GM23338 (cell line): Measurements from ENCODE around the gene ZC2HC1B. TPM values are rescaled to one million over a fixed set of nuclear protein-coding genes. Genes with fewer than 3 reads are reported as not detected.

Experiments
- ATAC-seq: fragments of 200-7000 bp; cut with Tn5 transposase; 3 replicates; pipeline ENCODE4 v1.9.1; 2020
- DNase-seq: peaks from one replicate; pipeline ENCODE4 v3.0.0-alpha.2; 2015; ENCODE audit warnings: low spot score
- H2AFZ ChIP-seq: fragments of 200-600 bp; sonication (generic); 2 replicates; pipeline ENCODE4 v1.8.0; 2016; ENCODE audit warnings: antibody characterized with exemption, mild to moderate bottlenecking, moderate library complexity
- H3F3A ChIP-seq: fragments of 200-600 bp; sonication (generic); replicated peaks from 2 replicates; pipeline ENCODE4 v1.8.0; 2017; ENCODE audit warnings: antibody characterized with exemption, mixed run types, low read depth
- H3K27ac ChIP-seq: fragments of 200-600 bp; sonication (generic); 2 replicates; pipeline ENCODE4 v1.6.1; 2016; ENCODE audit warnings: low read depth
- H3K27me3 ChIP-seq: fragments of 200-600 bp; sonication (generic); 2 replicates; pipeline ENCODE4 v1.8.0; 2016; ENCODE audit warnings: mild to moderate bottlenecking, mixed run types, moderate library complexity; ENCODE audit not compliant: insufficient read depth
- H3K36me3 ChIP-seq: fragments of 200-600 bp; sonication (generic); 2 replicates; pipeline ENCODE4 v1.8.0; 2016; ENCODE audit warnings: mild to moderate bottlenecking; ENCODE audit not compliant: insufficient read depth
- H3K4me1 ChIP-seq: fragments of 200-600 bp; sonication (generic); 2 replicates; pipeline ENCODE4 v1.8.0; 2016; ENCODE audit warnings: mild to moderate bottlenecking, moderate library complexity; ENCODE audit not compliant: insufficient read depth
- H3K4me2 ChIP-seq: fragments of 200-600 bp; sonication (generic); 2 replicates; pipeline ENCODE4 v1.7.1; 2017; ENCODE audit warnings: mixed run types
- H3K4me3 ChIP-seq: fragments of 200-600 bp; sonication (generic); 2 replicates; pipeline ENCODE4 v1.6.1; 2016; ENCODE audit warnings: mixed run types
- H3K79me2 ChIP-seq: fragments of 200-600 bp; sonication (generic); replicated peaks from 2 replicates; pipeline ENCODE4 v1.8.0; 2017; ENCODE audit warnings: mild to moderate bottlenecking; ENCODE audit not compliant: insufficient read depth
- H3K9me2 ChIP-seq: fragments of 200-600 bp; sonication (generic); 2 replicates; pipeline ENCODE4 v1.8.0; 2017; ENCODE audit not compliant: insufficient read depth
- H4K20me1 ChIP-seq: fragments of 200-600 bp; sonication (generic); replicated peaks from 2 replicates; pipeline ENCODE4 v1.8.0; 2017; ENCODE audit warnings: mild to moderate bottlenecking; ENCODE audit not compliant: insufficient read depth
- H3K27ac Mint-ChIP-seq: 2 replicates; pipeline ENCODE4 v1.8.0; 2020; ENCODE audit warnings: inconsistent platforms, mild to moderate bottlenecking, moderate library complexity, mixed read lengths
- H3K27me3 Mint-ChIP-seq: 3 replicates; pipeline ENCODE4 v1.8.0; 2022; ENCODE audit warnings: low read depth, mild to moderate bottlenecking, moderate library complexity, mixed read lengths, inconsistent platforms; ENCODE audit not compliant: insufficient read depth, poor library complexity
- H3K36me3 Mint-ChIP-seq: 3 replicates; pipeline ENCODE4 v1.8.0; 2021; ENCODE audit warnings: low read depth, mild to moderate bottlenecking, inconsistent platforms, moderate library complexity, mixed read lengths
- H3K4me1 Mint-ChIP-seq: 3 replicates; pipeline ENCODE4 v1.8.0; 2020; ENCODE audit warnings: mild to moderate bottlenecking, inconsistent platforms, mixed read lengths
- H3K4me3 Mint-ChIP-seq: 3 replicates; pipeline ENCODE4 v1.8.0; 2021; ENCODE audit warnings: moderate library complexity, mild to moderate bottlenecking, inconsistent platforms, mixed read lengths
- H3K9me3 Mint-ChIP-seq: 3 replicates; pipeline ENCODE4 v1.8.0; 2020; ENCODE audit warnings: moderate library complexity, mild to moderate bottlenecking, inconsistent platforms, mixed read lengths
- CREB1 ChIP-seq: fragments of 250-450 bp; sonication (Bioruptor Pico); IDR thresholded peaks from 2 replicates; pipeline ENCODE4 v1.5.0; 2020; ENCODE audit warnings: low read depth, mild to moderate bottlenecking, moderate library complexity
- EZH2 ChIP-seq: fragments of 200-600 bp; sonication (generic); IDR thresholded peaks from one replicate; pipeline ENCODE4 v1.8.0; 2017; ENCODE audit warnings: antibody characterized with exemption, mild to moderate bottlenecking, low read depth; ENCODE audit not compliant: unreplicated experiment
- EZH2phosphoT487 ChIP-seq: fragments of 200-600 bp; sonication (generic); IDR thresholded peaks from one replicate; pipeline ENCODE4 v1.8.1; 2018; ENCODE audit warnings: antibody characterized with exemption; ENCODE audit not compliant: unreplicated experiment
- JUNB ChIP-seq: IDR thresholded peaks from one replicate; pipeline ENCODE4 v1.6.1; 2016; ENCODE audit warnings: antibody characterized with exemption; ENCODE audit not compliant: unreplicated experiment
- NANOG ChIP-seq: IDR thresholded peaks from 2 replicates; pipeline ENCODE4 v1.6.1; 2016; ENCODE audit warnings: antibody characterized with exemption, borderline replicate concordance
- POLR2AphosphoS5 ChIP-seq: IDR thresholded peaks from 2 replicates; pipeline ENCODE4 v1.6.1; 2016; ENCODE audit warnings: antibody characterized with exemption, low read depth
- REST ChIP-seq: IDR thresholded peaks from one replicate; pipeline ENCODE4 v1.6.1; 2018; ENCODE audit warnings: antibody characterized with exemption; ENCODE audit not compliant: unreplicated experiment
- STAT1 ChIP-seq: IDR thresholded peaks from one replicate; pipeline ENCODE4 v1.6.1; 2016; ENCODE audit warnings: antibody characterized with exemption; ENCODE audit not compliant: unreplicated experiment
- ZNF114 ChIP-seq: fragments of 250-450 bp; sonication (Bioruptor Pico); IDR thresholded peaks from 2 replicates; pipeline ENCODE4 v1.5.0; 2020; ENCODE audit warnings: mild to moderate bottlenecking, moderate library complexity
- ZNF331 ChIP-seq: fragments of 250-450 bp; sonication (Bioruptor Pico); IDR thresholded peaks from 2 replicates; pipeline ENCODE4 v1.5.0; 2020; ENCODE audit warnings: low read depth, mild to moderate bottlenecking, moderate library complexity
- polyA plus RNA-seq: library from polyadenylated mRNA; unstranded; fragments of >200 nt; fragmentation: Nextera tagmentation; extraction: Ambion mirVana; gene quantifications from 2 replicates; pipeline ENCODE4 v1.2.1, GENCODE V29; 2016
- total RNA-seq: library from RNA; depleted of rRNA; stranded (reverse); fragments of >200 nt; shearing (Covaris generic); gene quantifications from 2 replicates; pipeline ENCODE4 v1.2.3, GENCODE V29; 2014
- TF ChIP-seq, protein P1 (sequence below): fragments of 250-450 bp; sonication (Bioruptor Pico); IDR thresholded peaks from 2 replicates; pipeline ENCODE4 v1.5.0; 2020; ENCODE audit warnings: mild to moderate bottlenecking, moderate library complexity
- TF ChIP-seq, protein P2 (sequence below), 2 experiments: fragments of 200-600 bp in 1 of 2; sonication (generic) in 1 of 2; conservative IDR thresholded peaks; 2 replicates each; pipeline versions ENCODE4 v1.5.1 to v1.6.1; 2016 to 2017; ENCODE audit warnings: antibody characterized with exemption in 2 of 2, low read depth in 2 of 2, mild to moderate bottlenecking in 2 of 2, moderate library complexity in 1 of 2
- TF ChIP-seq, protein P3 (sequence below): IDR thresholded peaks from 2 replicates; pipeline ENCODE4 v1.6.1; 2016; ENCODE audit warnings: antibody characterized with exemption

Gene ZC2HC1B
- total and polyA plus RNA-seq, 2 experiments from 2014 or later = not detected

DNA sequence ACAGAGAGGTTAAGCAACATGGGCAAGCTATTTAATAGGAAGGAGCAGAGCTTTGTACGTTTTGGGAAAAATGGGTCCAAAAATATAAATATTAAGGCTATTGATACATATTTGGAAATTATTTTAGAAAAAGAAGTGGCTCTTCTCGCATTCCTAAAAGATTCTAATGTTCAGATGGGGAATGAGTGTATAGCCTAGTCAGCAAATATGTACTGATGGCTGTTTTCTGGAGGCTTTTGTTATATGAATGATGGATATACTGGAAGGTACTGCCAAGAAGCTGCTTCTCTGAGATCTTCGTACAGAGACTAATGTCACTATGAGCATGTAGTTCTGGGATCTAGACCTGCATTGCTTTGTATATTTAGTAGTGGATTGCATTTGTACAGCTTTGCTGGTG is 72.1 kb downstream of the ZC2HC1B start:
- H2AFZ ChIP-seq = no peak overlapping the region
- H3K27ac Mint-ChIP-seq = no peak overlapping the region
- H3K79me2 ChIP-seq = no peaks in the 10 kb centered on the region
- peaks cover 10% of the 10 kb centered on the region for H3K36me3 Mint-ChIP-seq
- TF ChIP-seq, protein P1, sequence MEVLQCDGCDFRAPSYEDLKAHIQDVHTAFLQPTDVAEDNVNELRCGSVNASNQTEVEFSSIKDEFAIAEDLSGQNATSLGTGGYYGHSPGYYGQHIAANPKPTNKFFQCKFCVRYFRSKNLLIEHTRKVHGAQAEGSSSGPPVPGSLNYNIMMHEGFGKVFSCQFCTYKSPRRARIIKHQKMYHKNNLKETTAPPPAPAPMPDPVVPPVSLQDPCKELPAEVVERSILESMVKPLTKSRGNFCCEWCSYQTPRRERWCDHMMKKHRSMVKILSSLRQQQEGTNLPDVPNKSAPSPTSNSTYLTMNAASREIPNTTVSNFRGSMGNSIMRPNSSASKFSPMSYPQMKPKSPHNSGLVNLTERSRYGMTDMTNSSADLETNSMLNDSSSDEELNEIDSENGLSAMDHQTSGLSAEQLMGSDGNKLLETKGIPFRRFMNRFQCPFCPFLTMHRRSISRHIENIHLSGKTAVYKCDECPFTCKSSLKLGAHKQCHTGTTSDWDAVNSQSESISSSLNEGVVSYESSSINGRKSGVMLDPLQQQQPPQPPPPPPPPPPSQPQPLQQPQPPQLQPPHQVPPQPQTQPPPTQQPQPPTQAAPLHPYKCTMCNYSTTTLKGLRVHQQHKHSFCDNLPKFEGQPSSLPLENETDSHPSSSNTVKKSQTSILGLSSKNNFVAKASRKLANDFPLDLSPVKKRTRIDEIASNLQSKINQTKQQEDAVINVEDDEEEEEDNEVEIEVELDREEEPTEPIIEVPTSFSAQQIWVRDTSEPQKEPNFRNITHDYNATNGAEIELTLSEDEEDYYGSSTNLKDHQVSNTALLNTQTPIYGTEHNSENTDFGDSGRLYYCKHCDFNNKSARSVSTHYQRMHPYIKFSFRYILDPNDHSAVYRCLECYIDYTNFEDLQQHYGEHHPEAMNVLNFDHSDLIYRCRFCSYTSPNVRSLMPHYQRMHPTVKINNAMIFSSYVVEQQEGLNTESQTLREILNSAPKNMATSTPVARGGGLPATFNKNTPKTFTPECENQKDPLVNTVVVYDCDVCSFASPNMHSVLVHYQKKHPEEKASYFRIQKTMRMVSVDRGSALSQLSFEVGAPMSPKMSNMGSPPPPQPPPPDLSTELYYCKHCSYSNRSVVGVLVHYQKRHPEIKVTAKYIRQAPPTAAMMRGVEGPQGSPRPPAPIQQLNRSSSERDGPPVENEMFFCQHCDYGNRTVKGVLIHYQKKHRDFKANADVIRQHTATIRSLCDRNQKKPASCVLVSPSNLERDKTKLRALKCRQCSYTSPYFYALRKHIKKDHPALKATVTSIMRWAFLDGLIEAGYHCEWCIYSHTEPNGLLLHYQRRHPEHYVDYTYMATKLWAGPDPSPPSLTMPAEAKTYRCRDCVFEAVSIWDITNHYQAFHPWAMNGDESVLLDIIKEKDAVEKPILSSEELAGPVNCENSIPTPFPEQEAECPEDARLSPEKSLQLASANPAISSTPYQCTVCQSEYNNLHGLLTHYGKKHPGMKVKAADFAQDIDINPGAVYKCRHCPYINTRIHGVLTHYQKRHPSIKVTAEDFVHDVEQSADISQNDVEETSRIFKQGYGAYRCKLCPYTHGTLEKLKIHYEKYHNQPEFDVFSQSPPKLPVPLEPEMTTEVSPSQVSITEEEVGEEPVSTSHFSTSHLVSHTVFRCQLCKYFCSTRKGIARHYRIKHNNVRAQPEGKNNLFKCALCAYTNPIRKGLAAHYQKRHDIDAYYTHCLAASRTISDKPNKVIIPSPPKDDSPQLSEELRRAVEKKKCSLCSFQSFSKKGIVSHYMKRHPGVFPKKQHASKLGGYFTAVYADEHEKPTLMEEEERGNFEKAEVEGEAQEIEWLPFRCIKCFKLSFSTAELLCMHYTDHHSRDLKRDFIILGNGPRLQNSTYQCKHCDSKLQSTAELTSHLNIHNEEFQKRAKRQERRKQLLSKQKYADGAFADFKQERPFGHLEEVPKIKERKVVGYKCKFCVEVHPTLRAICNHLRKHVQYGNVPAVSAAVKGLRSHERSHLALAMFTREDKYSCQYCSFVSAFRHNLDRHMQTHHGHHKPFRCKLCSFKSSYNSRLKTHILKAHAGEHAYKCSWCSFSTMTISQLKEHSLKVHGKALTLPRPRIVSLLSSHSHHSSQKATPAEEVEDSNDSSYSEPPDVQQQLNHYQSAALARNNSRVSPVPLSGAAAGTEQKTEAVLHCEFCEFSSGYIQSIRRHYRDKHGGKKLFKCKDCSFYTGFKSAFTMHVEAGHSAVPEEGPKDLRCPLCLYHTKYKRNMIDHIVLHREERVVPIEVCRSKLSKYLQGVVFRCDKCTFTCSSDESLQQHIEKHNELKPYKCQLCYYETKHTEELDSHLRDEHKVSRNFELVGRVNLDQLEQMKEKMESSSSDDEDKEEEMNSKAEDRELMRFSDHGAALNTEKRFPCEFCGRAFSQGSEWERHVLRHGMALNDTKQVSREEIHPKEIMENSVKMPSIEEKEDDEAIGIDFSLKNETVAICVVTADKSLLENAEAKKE (CRISPR knock-in tag) = no peak
- TF ChIP-seq ZNF331 (no peak), EZH2phosphoT487 (no peak), CREB1 (no peak), EZH2 (no peak), JUNB (no peak), ZNF114 (CRISPR knock-in tag) (no peak), NANOG (no peak), POLR2AphosphoS5 (no peak), REST (no peak), STAT1 (no peak)
- TF ChIP-seq, protein P2, sequence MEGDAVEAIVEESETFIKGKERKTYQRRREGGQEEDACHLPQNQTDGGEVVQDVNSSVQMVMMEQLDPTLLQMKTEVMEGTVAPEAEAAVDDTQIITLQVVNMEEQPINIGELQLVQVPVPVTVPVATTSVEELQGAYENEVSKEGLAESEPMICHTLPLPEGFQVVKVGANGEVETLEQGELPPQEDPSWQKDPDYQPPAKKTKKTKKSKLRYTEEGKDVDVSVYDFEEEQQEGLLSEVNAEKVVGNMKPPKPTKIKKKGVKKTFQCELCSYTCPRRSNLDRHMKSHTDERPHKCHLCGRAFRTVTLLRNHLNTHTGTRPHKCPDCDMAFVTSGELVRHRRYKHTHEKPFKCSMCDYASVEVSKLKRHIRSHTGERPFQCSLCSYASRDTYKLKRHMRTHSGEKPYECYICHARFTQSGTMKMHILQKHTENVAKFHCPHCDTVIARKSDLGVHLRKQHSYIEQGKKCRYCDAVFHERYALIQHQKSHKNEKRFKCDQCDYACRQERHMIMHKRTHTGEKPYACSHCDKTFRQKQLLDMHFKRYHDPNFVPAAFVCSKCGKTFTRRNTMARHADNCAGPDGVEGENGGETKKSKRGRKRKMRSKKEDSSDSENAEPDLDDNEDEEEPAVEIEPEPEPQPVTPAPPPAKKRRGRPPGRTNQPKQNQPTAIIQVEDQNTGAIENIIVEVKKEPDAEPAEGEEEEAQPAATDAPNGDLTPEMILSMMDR (conservative IDR thresholded peaks at IDR 0.05; ENCODE audit: low read depth in 2 of 2) = no peak
- TF ChIP-seq, protein P3, sequence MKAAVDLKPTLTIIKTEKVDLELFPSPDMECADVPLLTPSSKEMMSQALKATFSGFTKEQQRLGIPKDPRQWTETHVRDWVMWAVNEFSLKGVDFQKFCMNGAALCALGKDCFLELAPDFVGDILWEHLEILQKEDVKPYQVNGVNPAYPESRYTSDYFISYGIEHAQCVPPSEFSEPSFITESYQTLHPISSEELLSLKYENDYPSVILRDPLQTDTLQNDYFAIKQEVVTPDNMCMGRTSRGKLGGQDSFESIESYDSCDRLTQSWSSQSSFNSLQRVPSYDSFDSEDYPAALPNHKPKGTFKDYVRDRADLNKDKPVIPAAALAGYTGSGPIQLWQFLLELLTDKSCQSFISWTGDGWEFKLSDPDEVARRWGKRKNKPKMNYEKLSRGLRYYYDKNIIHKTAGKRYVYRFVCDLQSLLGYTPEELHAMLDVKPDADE = no peak
- peak overlapping the region; percentile 9; the same call in 1 of the 2 replicates for H3K4me2 ChIP-seq
- H3K27me3 Mint-ChIP-seq = peaks cover 8% of the 10 kb centered on the region
- no peak overlapping the region for H3K4me3 Mint-ChIP-seq
- H3K4me1 ChIP-seq = peaks cover 24% of the 10 kb centered on the region
- H3K4me1 Mint-ChIP-seq = peaks cover 28% of the 10 kb centered on the region
- no peaks in the 10 kb centered on the region for H4K20me1 ChIP-seq
- no peak overlapping the region for H3K4me3 ChIP-seq
- H3K27ac ChIP-seq = no peak overlapping the region
- H3K9me2 ChIP-seq = no peaks in the 10 kb centered on the region
- ATAC-seq (no peak), DNase-seq (no peak)
- H3K9me3 Mint-ChIP-seq = peaks cover 17% of the 10 kb centered on the region
- no peaks in the 10 kb centered on the region for H3F3A ChIP-seq
- H3K36me3 ChIP-seq = no peaks in the 10 kb centered on the region
- H3K27me3 ChIP-seq = peaks cover 13% of the 10 kb centered on the region
